GM10847 (cell line): Measurements from ENCODE around the gene IGF1R.

Source experiments
- POLR2A ChIP-seq: IDR thresholded peaks from 2 replicates; pipeline ENCODE4 v1.6.1; 2011; ENCODE audit not compliant: insufficient read length; ENCODE audit errors: extremely low read depth

IGF1R gene

DNA sequence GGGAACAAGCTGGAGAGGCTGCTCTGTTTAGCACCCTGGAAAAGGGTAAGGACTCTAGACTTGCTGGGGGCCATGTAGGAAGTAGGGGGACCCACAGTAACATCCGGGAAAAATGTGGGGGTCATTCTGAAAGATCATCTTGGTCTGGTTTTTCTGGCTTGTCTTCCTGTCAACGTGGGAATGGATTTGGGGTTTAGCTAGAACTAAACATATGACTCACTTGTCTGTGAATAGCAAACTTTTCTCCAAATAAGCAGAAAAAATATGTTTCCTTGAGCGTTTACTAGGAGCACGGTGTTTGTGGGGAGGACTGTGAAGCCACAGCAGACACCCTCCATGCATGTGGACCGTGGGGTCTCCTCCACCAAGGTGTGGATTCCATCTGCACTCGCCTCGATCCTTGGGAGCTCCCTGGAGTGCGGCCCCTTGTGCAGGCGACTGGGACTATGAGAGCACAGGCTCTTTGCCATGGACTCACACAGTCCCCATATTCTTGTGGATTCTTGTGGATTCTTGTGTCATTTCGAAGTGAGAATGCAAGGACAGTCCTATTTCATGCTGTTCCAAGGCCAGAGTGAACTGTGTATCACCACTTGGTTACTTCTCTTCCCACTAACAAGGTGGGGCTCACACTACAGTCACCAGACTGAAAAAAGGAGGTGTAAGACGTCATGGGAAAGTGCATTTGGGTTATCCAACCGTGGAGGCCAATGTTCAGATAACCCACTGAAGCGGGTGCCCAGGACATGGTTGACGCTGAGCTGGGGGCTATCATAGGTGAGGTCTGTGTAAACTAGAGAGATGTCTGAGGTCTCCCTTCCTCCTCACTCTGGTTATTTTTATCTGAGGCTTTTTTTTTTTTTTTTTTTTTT is 333.7 kb downstream of the IGF1R start:
- TF ChIP-seq POLR2A, result no peak

DNA sequence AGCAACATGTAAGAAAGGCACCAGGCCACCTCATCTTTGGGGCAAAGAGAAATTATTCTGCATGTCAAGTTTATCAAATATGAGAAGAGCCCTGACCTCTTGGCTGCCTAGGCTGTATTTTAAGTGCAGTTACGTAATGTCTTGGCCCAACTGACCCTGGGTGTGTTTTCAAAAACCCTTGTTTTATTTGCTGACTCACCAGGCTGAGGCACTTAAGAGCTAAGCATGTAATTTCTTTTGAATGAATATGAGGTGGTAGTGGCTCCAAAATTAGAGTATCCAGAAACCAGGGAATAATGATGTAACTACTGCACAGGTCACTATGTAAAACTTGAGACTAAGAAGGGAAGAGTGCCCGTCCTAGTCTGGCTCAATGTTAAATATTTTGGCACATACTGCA is 335.0 kb downstream of the IGF1R start:
- no peak for TF ChIP-seq POLR2A

- no peak for TF ChIP-seq POLR2A
Observed at GRCh38 chr15:98986281-98986680, 337.9 kb downstream of the IGF1R start.

DNA sequence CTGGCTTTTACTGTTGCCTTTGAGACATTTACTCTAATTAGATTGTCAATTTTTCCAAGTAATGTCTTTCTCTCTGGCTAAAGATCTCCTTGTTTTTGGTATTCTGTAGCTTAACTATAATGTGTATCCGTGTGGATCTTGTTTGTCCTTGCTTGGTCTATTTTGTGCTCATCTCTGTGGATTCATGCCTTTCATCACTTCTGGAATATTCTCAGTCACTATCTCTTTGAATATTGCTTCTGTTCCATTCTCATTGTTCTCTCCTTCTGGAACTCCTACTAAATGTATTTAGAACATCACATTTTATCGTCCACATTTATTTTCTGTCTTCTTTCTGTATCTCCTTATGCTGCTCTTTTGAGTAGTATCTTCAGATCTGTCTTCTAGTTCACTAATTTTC is 346.6 kb downstream of the IGF1R start:
- TF ChIP-seq POLR2A, result no peak

DNA sequence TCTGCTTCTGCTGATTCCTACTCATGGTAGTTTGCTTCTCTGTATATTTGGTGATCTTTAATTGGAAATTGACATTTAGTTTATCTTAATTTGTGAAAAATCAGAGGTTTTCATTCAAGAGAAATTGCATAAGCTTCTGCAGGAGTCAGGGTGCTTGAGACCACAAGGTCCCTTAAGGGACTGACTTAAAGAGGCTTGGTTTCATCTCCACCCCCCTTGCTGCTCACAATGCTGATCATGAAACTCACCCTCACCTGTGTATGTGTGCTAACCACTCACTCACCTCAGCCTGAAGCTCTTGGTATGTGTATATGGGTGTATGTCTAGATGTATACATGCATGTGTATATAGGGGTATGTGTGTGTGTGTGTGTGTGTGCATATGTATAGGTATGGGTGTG is 347.8 kb downstream of the IGF1R start:
- TF ChIP-seq POLR2A, result no peak

GRCh38 chr15:98996624-98997023 is 348.3 kb downstream of the IGF1R start:
- TF ChIP-seq POLR2A, result no peak

GRCh38 chr15:98997312-98997711 is 349.0 kb downstream of the IGF1R start:
- no peak for TF ChIP-seq POLR2A

DNA sequence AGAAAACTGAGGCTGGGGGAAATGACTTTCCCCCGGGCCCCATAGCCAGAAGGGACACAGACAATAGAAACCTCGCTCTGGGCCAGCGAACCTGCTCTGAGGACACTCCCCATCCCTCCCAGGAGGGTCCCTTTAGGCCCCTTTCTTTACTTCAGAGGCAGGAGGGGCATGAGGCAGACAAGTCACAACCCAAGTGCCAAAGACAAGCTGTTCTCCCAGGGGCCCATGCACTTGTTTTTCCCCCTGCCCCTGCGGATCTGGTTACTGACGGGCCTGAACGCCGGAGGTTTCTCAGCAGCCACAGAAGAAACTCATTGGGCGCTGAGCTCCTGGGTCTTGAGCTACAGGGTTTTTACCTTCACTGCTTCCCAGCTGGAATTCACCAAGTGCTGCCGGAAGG is 349.4 kb downstream of the IGF1R start:
- TF ChIP-seq POLR2A, result no peak

- TF ChIP-seq POLR2A, result no peak
Observed at GRCh38 chr15:98998279-98998678, 349.9 kb downstream of the IGF1R start.

DNA sequence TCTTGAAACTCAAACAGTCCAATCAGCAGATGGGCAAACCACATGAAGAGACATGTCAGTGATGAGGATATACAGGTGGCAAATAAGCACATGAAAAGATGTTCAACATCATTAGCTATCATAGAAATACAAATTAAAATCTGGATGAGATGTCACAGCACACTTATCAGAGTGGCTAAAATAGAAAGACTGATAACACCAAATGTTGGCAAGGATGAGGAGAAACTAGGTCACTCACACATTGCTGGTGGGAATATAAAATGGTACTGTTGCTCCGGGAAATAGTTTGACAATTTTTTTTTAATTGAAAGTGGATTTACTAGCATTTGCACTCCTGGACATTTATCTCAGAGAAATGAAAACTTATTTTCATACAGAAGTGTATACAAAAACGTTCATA is 350.9 kb downstream of the IGF1R start:
- no peak for TF ChIP-seq POLR2A

GRCh38 chr15:99002226-99002625 is 353.9 kb downstream of the IGF1R start:
- no peak for TF ChIP-seq POLR2A

GRCh38 chr15:99006146-99006545 is 357.8 kb downstream of the IGF1R start:
- TF ChIP-seq POLR2A, result no peak

GRCh38 chr15:99006904-99007495 is 358.7 kb downstream of the IGF1R start:
- no peak for TF ChIP-seq POLR2A

GRCh38 chr15:99009741-99010330 is 361.5 kb downstream of the IGF1R start:
- no peak for TF ChIP-seq POLR2A

DNA sequence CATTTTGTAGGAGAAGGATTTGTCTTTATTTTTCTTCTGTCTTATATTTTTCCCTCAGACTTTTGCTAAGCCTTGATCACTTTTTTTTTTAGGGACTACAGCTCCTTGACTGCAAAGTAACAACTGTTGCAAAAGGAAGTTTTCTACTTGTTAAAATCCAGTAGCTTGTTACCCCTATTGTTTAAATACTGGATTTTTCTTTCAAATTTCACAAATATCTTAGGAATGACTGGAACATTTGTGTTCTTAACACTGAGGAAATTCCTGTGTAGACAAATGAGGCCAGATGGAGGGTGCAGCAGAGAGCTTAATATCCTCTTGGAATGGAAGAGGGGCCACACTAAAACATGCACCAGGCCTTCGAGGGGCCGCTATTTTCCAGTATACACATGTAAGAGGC is 362.4 kb downstream of the IGF1R start:
- no peak for TF ChIP-seq POLR2A
